ENCODE results near the gene KIRREL1.
"Not testable (repeated sequence)": the region's sequence is repeated elsewhere in the genome, so short reads cannot be mapped to it uniquely, and the experiment has no call there.

Gene KIRREL1

GRCh38 chr1:158105352-158106095, 112.1 kb downstream of the KIRREL1 start:
- DNase-seq (ENCODE audit: low read depth): no peak

GRCh38 chr1:158107916-158108315, 114.5 kb downstream of the KIRREL1 start:
- no peak for DNase-seq (ENCODE audit: low read depth)

GRCh38 chr1:158112994-158113758, 119.7 kb downstream of the KIRREL1 start:
- no peak for DNase-seq (ENCODE audit: low read depth)

GRCh38 chr1:158113759-158114127, 120.3 kb downstream of the KIRREL1 start:
- DNase-seq (ENCODE audit: low read depth): no peak

- DNase-seq (ENCODE audit: low read depth): no peak
These were observed 121.7 kb downstream of the KIRREL1 start for GRCh38 chr1:158115126-158115525.

GRCh38 chr1:158116311-158117167, 123.1 kb downstream of the KIRREL1 start:
- no peak for DNase-seq (ENCODE audit: low read depth)

GRCh38 chr1:158117854-158118704, 124.6 kb downstream of the KIRREL1 start:
- peak; percentile 21 for DNase-seq (ENCODE audit: low read depth)

- DNase-seq (ENCODE audit: low read depth): no peak
These were observed 125.4 kb downstream of the KIRREL1 start for GRCh38 chr1:158118713-158119402.

- DNase-seq (ENCODE audit: low read depth): no peak
These were observed 126.7 kb downstream of the KIRREL1 start for GRCh38 chr1:158119976-158120653.

- DNase-seq (ENCODE audit: low read depth): no peak
These were observed 128.3 kb downstream of the KIRREL1 start for GRCh38 chr1:158121604-158122254.

GRCh38 chr1:158122833-158123388, 129.5 kb downstream of the KIRREL1 start:
- no peak for DNase-seq (ENCODE audit: low read depth)

- no peak for DNase-seq (ENCODE audit: low read depth)
These were observed 130.6 kb downstream of the KIRREL1 start for GRCh38 chr1:158124034-158124433.

- peak; percentile 37 for DNase-seq (ENCODE audit: low read depth)
These were observed 131.6 kb downstream of the KIRREL1 start for GRCh38 chr1:158124999-158125398.

- DNase-seq (ENCODE audit: low read depth): no peak
These were observed 133.0 kb downstream of the KIRREL1 start for GRCh38 chr1:158126425-158126824.

- DNase-seq (ENCODE audit: low read depth): not testable (repeated sequence)
These were observed 135.1 kb downstream of the KIRREL1 start for GRCh38 chr1:158128531-158128930.

GRCh38 chr1:158131217-158131616, 137.8 kb downstream of the KIRREL1 start:
- no peak for DNase-seq (ENCODE audit: low read depth)

GRCh38 chr1:158140764-158141192, 147.3 kb downstream of the KIRREL1 start:
- no peak for DNase-seq (ENCODE audit: low read depth)

- no peak for DNase-seq (ENCODE audit: low read depth)
These were observed 151.8 kb downstream of the KIRREL1 start for GRCh38 chr1:158145173-158145719.

GRCh38 chr1:158146165-158146564, 152.7 kb downstream of the KIRREL1 start:
- DNase-seq (ENCODE audit: low read depth): no peak
